ENCODE results near the gene KCNQ1. TPM values are rescaled to one million over a fixed set of nuclear protein-coding genes. Genes with fewer than 3 reads are reported as not detected.

Gene KCNQ1
- polyA plus RNA-seq, 1 donor (not counting 4 experiments of a cell fraction or from before 2014, with no cell fraction given) = not detected

DNA sequence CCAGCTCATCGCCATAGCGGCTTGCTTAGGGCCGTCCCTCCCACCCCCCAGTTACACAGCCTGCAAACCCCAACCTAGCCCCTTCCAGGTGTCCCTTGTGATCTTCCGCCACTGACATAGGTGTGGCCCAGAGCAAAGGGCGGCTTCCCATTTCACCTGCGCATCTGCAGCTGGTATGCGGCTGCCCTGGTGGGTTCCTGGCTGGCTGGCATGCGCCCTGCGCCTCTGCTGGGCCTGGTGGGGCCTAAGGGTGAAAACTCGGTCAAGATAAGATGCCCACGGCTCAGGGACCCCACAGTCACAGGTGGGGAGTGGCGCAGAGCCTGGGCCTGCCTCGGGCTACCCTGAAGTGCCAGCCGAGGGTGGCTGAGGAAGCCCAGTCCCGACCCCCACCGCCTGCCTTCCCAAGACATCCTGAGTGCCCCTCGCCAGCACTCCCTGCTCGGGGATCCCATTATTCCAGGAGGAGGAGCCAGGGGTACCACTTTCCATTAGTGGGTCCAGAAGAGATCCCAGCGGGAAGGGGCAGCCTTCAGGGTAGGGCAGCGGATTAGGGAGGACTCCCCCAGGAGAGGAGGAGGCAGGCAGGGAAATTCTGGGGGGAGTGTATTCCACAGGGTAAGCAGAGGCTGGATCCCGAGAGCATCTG lies 291.9 kb downstream of the KCNQ1 start:
- DNase-seq (ENCODE audit: low read depth, low spot score) (no peak), FAIRE-seq (no peak)
- Histone ChIP-seq H3K27me3 (ENCODE audit: control insufficient read depth, extremely low read depth, insufficient read depth, low read length) (no peaks in the 10 kb centered on the region), H3K9ac (ENCODE audit: control insufficient read depth, extremely low read depth, insufficient read depth, low read length) (no peak overlapping the region), H3K4me3 (ENCODE audit: control insufficient read depth in 2 of 3, extremely low read depth in 1 of 3, insufficient read depth in 2 of 3, low read depth in 1 of 3, low read length in 3 of 3) (no peak overlapping the region), H4K20me1 (ENCODE audit: control insufficient read depth, extremely low read depth, insufficient read depth, low read length) (no peaks in the 10 kb centered on the region), H3K9me1 (ENCODE audit: control insufficient read depth, extremely low read depth, insufficient read depth, low read length) (no peaks in the 10 kb centered on the region), H3K79me2 (ENCODE audit: control insufficient read depth, insufficient read depth, low read length) (no peaks in the 10 kb centered on the region), H3K36me3 (ENCODE audit: control insufficient read depth in 2 of 2, extremely low read depth in 1 of 2, insufficient read depth in 2 of 2, low read length in 2 of 2) (no peaks in the 10 kb centered on the region), H2AFZ (ENCODE audit: control insufficient read depth, low read length) (no peak overlapping the region), H3K4me1 (ENCODE audit: control insufficient read depth, extremely low read depth, insufficient read depth, low read length) (no peaks in the 10 kb centered on the region), H3K9me3 (ENCODE audit: control insufficient read depth, low read depth, low read length) (no peaks in the 10 kb centered on the region), H3K27ac (ENCODE audit: control insufficient read depth, insufficient read depth, low read length) (no peak overlapping the region), H3K4me2 (ENCODE audit: control insufficient read depth, extremely low read depth, insufficient read depth, low read depth, low read length) (no peak overlapping the region)
- TF ChIP-seq EZH2 (IDR thresholded peaks at IDR 0.05; ENCODE audit: low read length) = no peak
- TF ChIP-seq, protein P1, sequence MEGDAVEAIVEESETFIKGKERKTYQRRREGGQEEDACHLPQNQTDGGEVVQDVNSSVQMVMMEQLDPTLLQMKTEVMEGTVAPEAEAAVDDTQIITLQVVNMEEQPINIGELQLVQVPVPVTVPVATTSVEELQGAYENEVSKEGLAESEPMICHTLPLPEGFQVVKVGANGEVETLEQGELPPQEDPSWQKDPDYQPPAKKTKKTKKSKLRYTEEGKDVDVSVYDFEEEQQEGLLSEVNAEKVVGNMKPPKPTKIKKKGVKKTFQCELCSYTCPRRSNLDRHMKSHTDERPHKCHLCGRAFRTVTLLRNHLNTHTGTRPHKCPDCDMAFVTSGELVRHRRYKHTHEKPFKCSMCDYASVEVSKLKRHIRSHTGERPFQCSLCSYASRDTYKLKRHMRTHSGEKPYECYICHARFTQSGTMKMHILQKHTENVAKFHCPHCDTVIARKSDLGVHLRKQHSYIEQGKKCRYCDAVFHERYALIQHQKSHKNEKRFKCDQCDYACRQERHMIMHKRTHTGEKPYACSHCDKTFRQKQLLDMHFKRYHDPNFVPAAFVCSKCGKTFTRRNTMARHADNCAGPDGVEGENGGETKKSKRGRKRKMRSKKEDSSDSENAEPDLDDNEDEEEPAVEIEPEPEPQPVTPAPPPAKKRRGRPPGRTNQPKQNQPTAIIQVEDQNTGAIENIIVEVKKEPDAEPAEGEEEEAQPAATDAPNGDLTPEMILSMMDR (optimal IDR thresholded peaks at IDR 0.05 in 1 of 3, IDR thresholded peaks at IDR 0.05 in 1 of 3, conservative IDR thresholded peaks at IDR 0.05 in 1 of 3; ENCODE audit: extremely low read depth in 1 of 3, insufficient read depth in 2 of 3, low read length in 3 of 3) = no peak
- dilution Hi-C loops (cut with MboI; ENCODE audit: extremely low pct_ligation_motif_present, low sequenced_read_pairs) = no loop called here

DNA sequence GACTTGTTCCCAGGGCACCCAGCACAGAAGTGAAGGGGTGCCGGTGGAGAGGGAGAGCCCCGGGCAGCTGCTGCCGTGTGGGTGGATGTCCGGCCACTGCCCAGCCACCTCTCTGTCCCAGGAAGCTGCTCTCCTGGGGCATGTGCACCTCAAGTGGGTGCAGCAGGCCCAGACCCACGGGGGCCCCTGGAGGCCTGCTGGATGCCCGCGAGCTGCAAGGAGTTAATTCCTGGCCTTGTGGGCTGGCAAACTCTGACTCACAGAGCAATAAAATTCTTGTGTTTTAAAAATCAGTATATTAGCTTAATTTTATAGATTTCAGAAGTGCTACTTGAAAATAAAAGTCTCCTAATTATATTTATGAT lies 292.4 kb downstream of the KCNQ1 start:
- Histone ChIP-seq H3K27ac (ENCODE audit: control insufficient read depth, insufficient read depth, low read length) (no peak overlapping the region), H3K4me1 (ENCODE audit: control insufficient read depth, extremely low read depth, insufficient read depth, low read length) (no peaks in the 10 kb centered on the region), H3K79me2 (ENCODE audit: control insufficient read depth, insufficient read depth, low read length) (no peaks in the 10 kb centered on the region), H3K4me2 (ENCODE audit: control insufficient read depth, extremely low read depth, insufficient read depth, low read depth, low read length) (no peak overlapping the region), H3K4me3 (ENCODE audit: control insufficient read depth in 2 of 3, extremely low read depth in 1 of 3, insufficient read depth in 2 of 3, low read depth in 1 of 3, low read length in 3 of 3) (no peak overlapping the region), H3K36me3 (ENCODE audit: control insufficient read depth in 2 of 2, extremely low read depth in 1 of 2, insufficient read depth in 2 of 2, low read length in 2 of 2) (no peaks in the 10 kb centered on the region), H3K9me3 (ENCODE audit: control insufficient read depth, low read depth, low read length) (no peaks in the 10 kb centered on the region), H2AFZ (ENCODE audit: control insufficient read depth, low read length) (no peak overlapping the region), H3K9me1 (ENCODE audit: control insufficient read depth, extremely low read depth, insufficient read depth, low read length) (no peaks in the 10 kb centered on the region), H3K27me3 (ENCODE audit: control insufficient read depth, extremely low read depth, insufficient read depth, low read length) (no peaks in the 10 kb centered on the region), H4K20me1 (ENCODE audit: control insufficient read depth, extremely low read depth, insufficient read depth, low read length) (no peaks in the 10 kb centered on the region), H3K9ac (ENCODE audit: control insufficient read depth, extremely low read depth, insufficient read depth, low read length) (no peak overlapping the region)
- DNase-seq (ENCODE audit: low read depth, low spot score) (no peak), FAIRE-seq (no peak)
- no peak for TF ChIP-seq EZH2 (IDR thresholded peaks at IDR 0.05; ENCODE audit: low read length)
- dilution Hi-C loops (cut with MboI; ENCODE audit: extremely low pct_ligation_motif_present, low sequenced_read_pairs) = no loop called here

DNA sequence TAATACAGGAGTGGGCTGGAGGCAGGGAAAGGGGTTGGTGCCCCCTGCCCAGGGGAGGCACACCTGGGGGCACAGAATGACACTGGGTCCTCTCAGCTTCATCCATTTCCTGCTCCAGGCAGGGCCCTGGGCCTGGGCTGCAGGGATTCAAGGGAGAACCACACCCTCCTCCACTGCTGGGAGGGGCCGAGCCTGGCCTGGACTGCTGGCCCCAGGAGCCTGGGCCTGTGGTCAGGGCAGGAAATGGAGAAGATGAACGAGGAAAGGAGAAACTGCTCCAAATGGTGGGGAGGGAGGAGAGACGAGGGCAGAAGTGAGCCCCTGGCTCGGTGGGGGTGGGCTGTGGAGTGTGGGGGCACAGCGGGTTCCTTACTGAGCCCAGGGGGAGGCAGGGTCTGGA lies 293.1 kb downstream of the KCNQ1 start:
- H3K9ac ChIP-seq (ENCODE audit: control insufficient read depth, extremely low read depth, insufficient read depth, low read length) = no peak overlapping the region
- no peak overlapping the region for H3K4me2 ChIP-seq (ENCODE audit: control insufficient read depth, extremely low read depth, insufficient read depth, low read depth, low read length)

More for the DNA sequence above, 293.1 kb downstream of the KCNQ1 start:
- no peak overlapping the region for H3K4me3 ChIP-seq (ENCODE audit: control insufficient read depth in 2 of 3, extremely low read depth in 1 of 3, insufficient read depth in 2 of 3, low read depth in 1 of 3, low read length in 3 of 3)
- H4K20me1 ChIP-seq (ENCODE audit: control insufficient read depth, extremely low read depth, insufficient read depth, low read length) = no peaks in the 10 kb centered on the region
- H3K27me3 ChIP-seq (ENCODE audit: control insufficient read depth, extremely low read depth, insufficient read depth, low read length) = no peaks in the 10 kb centered on the region
- H3K79me2 ChIP-seq (ENCODE audit: control insufficient read depth, insufficient read depth, low read length) = no peaks in the 10 kb centered on the region
- H3K36me3 ChIP-seq (ENCODE audit: control insufficient read depth in 2 of 2, extremely low read depth in 1 of 2, insufficient read depth in 2 of 2, low read length in 2 of 2) = no peaks in the 10 kb centered on the region
- H2AFZ ChIP-seq (ENCODE audit: control insufficient read depth, low read length) = no peak overlapping the region
- no peaks in the 10 kb centered on the region for H3K9me1 ChIP-seq (ENCODE audit: control insufficient read depth, extremely low read depth, insufficient read depth, low read length)
- no peaks in the 10 kb centered on the region for H3K4me1 ChIP-seq (ENCODE audit: control insufficient read depth, extremely low read depth, insufficient read depth, low read length)
- dilution Hi-C loops (cut with MboI; ENCODE audit: extremely low pct_ligation_motif_present, low sequenced_read_pairs) = no loop called here
- TF ChIP-seq, protein P1 (optimal IDR thresholded peaks at IDR 0.05 in 1 of 3, IDR thresholded peaks at IDR 0.05 in 1 of 3, conservative IDR thresholded peaks at IDR 0.05 in 1 of 3; ENCODE audit: extremely low read depth in 1 of 3, insufficient read depth in 2 of 3, low read length in 3 of 3) = no peak
- TF ChIP-seq EZH2 (IDR thresholded peaks at IDR 0.05; ENCODE audit: low read length) = no peak
- FAIRE-seq (no peak), DNase-seq (ENCODE audit: low read depth, low spot score) (no peak)
- no peaks in the 10 kb centered on the region for H3K9me3 ChIP-seq (ENCODE audit: control insufficient read depth, low read depth, low read length)
- no peak overlapping the region for H3K27ac ChIP-seq (ENCODE audit: control insufficient read depth, insufficient read depth, low read length)

Data from keratinocyte (primary cell).